Endothelial cell of umbilical vein (primary cell): Measurements from ENCODE around the gene POLR2L.

ENCODE experiments used
- EZH2 ChIP-seq: IDR thresholded peaks from 2 replicates; pipeline ENCODE4 v1.6.1; 2012; ENCODE audit warnings: borderline replicate concordance, low read depth, mild to moderate bottlenecking, moderate library complexity, low read length, inconsistent platforms; ENCODE audit not compliant: severe bottlenecking
- POLR2AphosphoS5 ChIP-seq: IDR thresholded peaks from 2 replicates; pipeline ENCODE4 v1.6.1; 2012; ENCODE audit warnings: low read depth, mild to moderate bottlenecking, control low read depth, low read length, moderate library complexity; ENCODE audit not compliant: insufficient read depth
- TF ChIP-seq, protein P1 (sequence below), 2 donors: IDR thresholded peaks; 1 replicate in 1 of 2; 2 replicates in 1 of 2; pipeline ENCODE4 v1.5.1; 2011; ENCODE audit warnings: low read length in 2 of 2, mild to moderate bottlenecking in 2 of 2, moderate library complexity in 2 of 2, control low read depth in 1 of 2, inconsistent platforms in 1 of 2, low read depth in 1 of 2; ENCODE audit not compliant: insufficient read depth in 1 of 2; ENCODE audit errors: extremely low read depth in 1 of 2

DNA sequence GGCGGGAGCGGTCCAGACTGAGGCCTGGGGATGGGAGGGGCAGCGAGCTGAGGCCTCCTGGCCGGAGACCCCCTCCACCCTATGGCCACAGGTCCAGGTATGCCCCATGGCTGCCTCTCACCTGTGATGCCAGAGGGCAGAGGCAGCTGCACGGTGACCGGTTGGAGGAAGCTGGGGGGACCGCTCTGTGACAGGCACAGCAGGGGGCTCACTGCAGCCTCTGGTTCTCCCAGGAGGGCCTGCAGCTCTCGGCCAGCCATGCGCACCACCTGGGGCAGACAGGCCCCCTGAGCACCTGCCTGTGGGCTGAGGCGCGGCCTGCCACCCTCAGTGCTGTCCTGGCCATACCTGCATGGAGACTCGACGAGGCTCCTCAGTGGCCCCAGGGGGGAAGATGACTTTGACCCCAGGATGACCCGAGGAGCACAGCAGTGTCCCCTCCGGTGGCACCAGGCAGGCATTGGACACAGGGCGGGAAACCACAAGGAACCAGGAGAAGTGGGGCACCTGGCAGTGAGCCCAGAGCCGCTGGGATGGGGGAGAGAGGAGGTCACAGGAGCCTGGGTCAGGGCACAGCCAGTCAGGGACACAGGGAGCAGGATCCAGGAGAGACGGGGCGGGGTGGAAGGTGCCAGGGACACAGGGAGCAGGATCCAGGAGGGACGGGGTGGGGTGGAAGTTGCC lies 41.1 kb downstream of the POLR2L start:
- TF ChIP-seq, protein P1, sequence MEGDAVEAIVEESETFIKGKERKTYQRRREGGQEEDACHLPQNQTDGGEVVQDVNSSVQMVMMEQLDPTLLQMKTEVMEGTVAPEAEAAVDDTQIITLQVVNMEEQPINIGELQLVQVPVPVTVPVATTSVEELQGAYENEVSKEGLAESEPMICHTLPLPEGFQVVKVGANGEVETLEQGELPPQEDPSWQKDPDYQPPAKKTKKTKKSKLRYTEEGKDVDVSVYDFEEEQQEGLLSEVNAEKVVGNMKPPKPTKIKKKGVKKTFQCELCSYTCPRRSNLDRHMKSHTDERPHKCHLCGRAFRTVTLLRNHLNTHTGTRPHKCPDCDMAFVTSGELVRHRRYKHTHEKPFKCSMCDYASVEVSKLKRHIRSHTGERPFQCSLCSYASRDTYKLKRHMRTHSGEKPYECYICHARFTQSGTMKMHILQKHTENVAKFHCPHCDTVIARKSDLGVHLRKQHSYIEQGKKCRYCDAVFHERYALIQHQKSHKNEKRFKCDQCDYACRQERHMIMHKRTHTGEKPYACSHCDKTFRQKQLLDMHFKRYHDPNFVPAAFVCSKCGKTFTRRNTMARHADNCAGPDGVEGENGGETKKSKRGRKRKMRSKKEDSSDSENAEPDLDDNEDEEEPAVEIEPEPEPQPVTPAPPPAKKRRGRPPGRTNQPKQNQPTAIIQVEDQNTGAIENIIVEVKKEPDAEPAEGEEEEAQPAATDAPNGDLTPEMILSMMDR (IDR thresholded peaks at IDR 0.05; ENCODE audit: extremely low read depth in 1 of 2, insufficient read depth in 1 of 2, low read depth in 1 of 2, low read length in 2 of 2): no peak
- TF ChIP-seq POLR2AphosphoS5: no peak
- no peak for TF ChIP-seq EZH2
